HG03565 (cell line): ENCODE measurements around the gene FAM47E.

Experiments
- ATAC-seq: cut with Tn5 transposase; IDR thresholded peaks from one replicate; pipeline ENCODE4 v1.9.1; 2021; ENCODE audit warnings: mild to moderate bottlenecking, moderate library complexity; ENCODE audit not compliant: unreplicated experiment

The FAM47E gene

GRCh38 chr4:76251441-76252270, at the start of gene FAM47E:
Gene FAM47E, plus strand, starts transcription at chr4:76251721. Its CDS starts 26 bp downstream, at chr4:76251747.
- no peak for ATAC-seq

GRCh38 chr4:76203541-76203940, 48.0 kb upstream of the FAM47E start:
- no peak for ATAC-seq

GRCh38 chr4:76204936-76205335, 46.6 kb upstream of the FAM47E start:
- no peak for ATAC-seq

- no peak for ATAC-seq
These were observed 46.0 kb upstream of the FAM47E start for GRCh38 chr4:76205476-76205875.

GRCh38 chr4:76206222-76206942, 45.1 kb upstream of the FAM47E start:
- ATAC-seq: no peak

- no peak for ATAC-seq
These were observed 44.0 kb upstream of the FAM47E start for GRCh38 chr4:76207549-76207948.

- no peak for ATAC-seq
These were observed 43.3 kb upstream of the FAM47E start for GRCh38 chr4:76208005-76208765.

GRCh38 chr4:76209881-76210280, 41.6 kb upstream of the FAM47E start:
- no peak for ATAC-seq

GRCh38 chr4:76210452-76210851, 41.1 kb upstream of the FAM47E start:
- no peak for ATAC-seq

GRCh38 chr4:76211769-76212708, 39.5 kb upstream of the FAM47E start:
- ATAC-seq: no peak

- no peak for ATAC-seq
These were observed 38.6 kb upstream of the FAM47E start for GRCh38 chr4:76212851-76213414.

- peak; percentile 65 for ATAC-seq
These were observed 37.9 kb upstream of the FAM47E start, which contains the start of gene SCARB2 for GRCh38 chr4:76213415-76214176. Gene SCARB2, minus strand, starts transcription at chr4:76213824. Its CDS starts 281 bp downstream, at chr4:76213543.

- ATAC-seq: no peak
These were observed 37.3 kb upstream of the FAM47E start for GRCh38 chr4:76214177-76214675.

- no peak for ATAC-seq
These were observed 36.4 kb upstream of the FAM47E start for GRCh38 chr4:76215077-76215476.

GRCh38 chr4:76216524-76216923, 35.0 kb upstream of the FAM47E start:
- no peak for ATAC-seq

GRCh38 chr4:76216975-76217814, 34.3 kb upstream of the FAM47E start:
- no peak for ATAC-seq

GRCh38 chr4:76219299-76220055, 32.0 kb upstream of the FAM47E start:
- ATAC-seq: no peak
